ENCODE results near the gene SMU1. TPM values are rescaled to one million over a fixed set of nuclear protein-coding genes. Genes with fewer than 3 reads are reported as not detected.

Gene SMU1
- total RNA-seq, 4 donors from 2014 or later = 7.2 to 14.6 (median 10.4) TPM

GRCh38 chr9:33111631-33112030, 35.2 kb upstream of the SMU1 start:
- intact Hi-C loops (cut with DNase I; ENCODE audit: low total_unique reads) = no loop called here

DNA sequence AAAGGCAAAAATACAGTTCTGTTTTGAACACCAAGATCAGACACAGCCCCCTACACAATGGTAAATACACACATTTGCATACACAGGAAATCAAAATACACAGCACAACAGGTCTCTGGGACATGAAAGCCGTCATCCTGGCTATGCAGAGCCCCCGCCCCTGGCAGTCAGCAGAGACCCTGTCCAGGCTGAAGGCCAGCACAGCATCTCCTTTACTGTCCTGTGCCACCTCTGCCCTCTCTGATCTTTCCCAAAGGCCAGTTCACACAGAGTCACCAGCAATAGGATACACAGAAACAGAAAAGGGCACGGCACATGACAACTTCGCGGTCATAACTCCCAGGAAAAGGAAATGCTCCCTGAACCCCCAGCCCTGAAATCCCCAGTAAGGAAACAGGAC, 34.2 kb upstream of the SMU1 start:
- WGBS, 2 donors (ENCODE audit: low coverage in 1 of 2) = 80 to 95% methylated on average over 1 to 5 of the region's 5 CpGs
- intact Hi-C loops (cut with DNase I; ENCODE audit: low total_unique reads) (no loop called here), in situ Hi-C loops (cut with MboI; ENCODE audit: low pct_ligation_motif_present in 1 of 4, low pct_unique_long_range_greater_than_20kb in 1 of 4, low sequenced_read_pairs in 3 of 4) (no loop called here)
- peaks cover 0 to 21% (median 3%) of the 10 kb centered on the region in 4 donors for H3K36me3 ChIP-seq
- H3K27ac ChIP-seq = no peak overlapping the region
- no peak for DNase-seq
- H3K4me1 ChIP-seq = no peaks in the 10 kb centered on the region
- TF ChIP-seq POLR2AphosphoS5 (IDR thresholded peaks at IDR 0.05) (no peak), POLR2A (IDR thresholded peaks at IDR 0.05) (no peak), EP300 (IDR thresholded peaks at IDR 0.05; ENCODE audit: low read depth) (no peak)
- TF ChIP-seq, protein P1, sequence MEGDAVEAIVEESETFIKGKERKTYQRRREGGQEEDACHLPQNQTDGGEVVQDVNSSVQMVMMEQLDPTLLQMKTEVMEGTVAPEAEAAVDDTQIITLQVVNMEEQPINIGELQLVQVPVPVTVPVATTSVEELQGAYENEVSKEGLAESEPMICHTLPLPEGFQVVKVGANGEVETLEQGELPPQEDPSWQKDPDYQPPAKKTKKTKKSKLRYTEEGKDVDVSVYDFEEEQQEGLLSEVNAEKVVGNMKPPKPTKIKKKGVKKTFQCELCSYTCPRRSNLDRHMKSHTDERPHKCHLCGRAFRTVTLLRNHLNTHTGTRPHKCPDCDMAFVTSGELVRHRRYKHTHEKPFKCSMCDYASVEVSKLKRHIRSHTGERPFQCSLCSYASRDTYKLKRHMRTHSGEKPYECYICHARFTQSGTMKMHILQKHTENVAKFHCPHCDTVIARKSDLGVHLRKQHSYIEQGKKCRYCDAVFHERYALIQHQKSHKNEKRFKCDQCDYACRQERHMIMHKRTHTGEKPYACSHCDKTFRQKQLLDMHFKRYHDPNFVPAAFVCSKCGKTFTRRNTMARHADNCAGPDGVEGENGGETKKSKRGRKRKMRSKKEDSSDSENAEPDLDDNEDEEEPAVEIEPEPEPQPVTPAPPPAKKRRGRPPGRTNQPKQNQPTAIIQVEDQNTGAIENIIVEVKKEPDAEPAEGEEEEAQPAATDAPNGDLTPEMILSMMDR (IDR thresholded peaks at IDR 0.05) = no peak
- no peak overlapping the region for H3K4me3 ChIP-seq
- H3K9me3 ChIP-seq = no peaks in the 10 kb centered on the region
- no peaks in the 10 kb centered on the region for H3K27me3 ChIP-seq

More at GRCh38 chr9:33111631-33112030, 35.2 kb upstream of the SMU1 start:
- H3K4me1 ChIP-seq = no peaks in the 10 kb centered on the region
- TF ChIP-seq POLR2A (IDR thresholded peaks at IDR 0.05) (no peak), EP300 (IDR thresholded peaks at IDR 0.05; ENCODE audit: low read depth) (no peak), POLR2AphosphoS5 (IDR thresholded peaks at IDR 0.05) (no peak)
- TF ChIP-seq, protein P1 (IDR thresholded peaks at IDR 0.05) = no peak
- no peak for DNase-seq
- H3K4me3 ChIP-seq = no peak overlapping the region
- no peaks in the 10 kb centered on the region for H3K9me3 ChIP-seq
- H3K27ac ChIP-seq = no peak overlapping the region
- in situ Hi-C loops (cut with MboI; ENCODE audit: low pct_ligation_motif_present in 1 of 4, low pct_unique_long_range_greater_than_20kb in 1 of 4, low sequenced_read_pairs in 3 of 4) = no loop called here
- H3K36me3 ChIP-seq = peaks cover 0 to 21% (median 3%) of the 10 kb centered on the region in 4 donors
- no peaks in the 10 kb centered on the region for H3K27me3 ChIP-seq
- WGBS, 2 donors (ENCODE audit: low coverage in 1 of 2) = 94 to 100% methylated on average over 2 to 5 of the region's 5 CpGs

- DNase-seq = no peak
- Histone ChIP-seq H3K4me1 (no peaks in the 10 kb centered on the region), H3K27ac (no peak overlapping the region), H3K4me3 (no peak overlapping the region), H3K27me3 (no peaks in the 10 kb centered on the region), H3K9me3 (no peaks in the 10 kb centered on the region), H3K36me3 (peaks cover 0 to 21% (median 3%) of the 10 kb centered on the region in 4 donors)
- 73 to 75% methylated on average over 1 of the region's 1 CpG for WGBS, 2 donors (ENCODE audit: low coverage in 1 of 2)
- in situ Hi-C loops (cut with MboI; ENCODE audit: low pct_ligation_motif_present in 1 of 4, low pct_unique_long_range_greater_than_20kb in 1 of 4, low sequenced_read_pairs in 3 of 4) = no loop called here
- TF ChIP-seq POLR2A (IDR thresholded peaks at IDR 0.05) (no peak), EP300 (IDR thresholded peaks at IDR 0.05; ENCODE audit: low read depth) (no peak), POLR2AphosphoS5 (IDR thresholded peaks at IDR 0.05) (no peak)
- TF ChIP-seq, protein P1 (IDR thresholded peaks at IDR 0.05) = no peak
- intact Hi-C loops (cut with DNase I; ENCODE audit: low total_unique reads) = no loop called here
Observed at GRCh38 chr9:33109850-33110595, 33.5 kb upstream of the SMU1 start.

DNA sequence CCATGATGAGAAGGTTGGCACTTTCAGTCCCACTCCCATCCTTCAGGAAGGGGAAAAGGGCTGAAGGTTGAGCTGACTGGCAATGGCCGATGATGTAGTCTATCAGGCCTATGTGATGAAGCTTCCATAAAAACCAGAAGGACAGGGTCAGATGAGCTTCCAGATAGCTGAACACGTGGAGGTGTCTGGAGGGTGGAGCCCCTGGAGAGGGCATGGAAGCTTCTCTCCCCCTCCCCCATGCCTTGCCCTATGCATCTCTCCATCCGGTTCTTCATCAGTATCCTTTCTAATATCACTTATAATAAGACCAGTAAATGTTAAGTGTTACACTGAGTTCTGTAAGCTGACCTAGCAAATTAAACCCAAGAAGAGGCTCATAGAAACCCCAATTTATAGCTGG, 32.6 kb upstream of the SMU1 start:
- intact Hi-C loops (cut with DNase I; ENCODE audit: low total_unique reads) (no loop called here), in situ Hi-C loops (cut with MboI; ENCODE audit: low pct_ligation_motif_present in 1 of 4, low pct_unique_long_range_greater_than_20kb in 1 of 4, low sequenced_read_pairs in 3 of 4) (no loop called here)
- TF ChIP-seq POLR2A (IDR thresholded peaks at IDR 0.05) = no peak
- TF ChIP-seq, protein P1 (IDR thresholded peaks at IDR 0.05) = no peak
- no peak for TF ChIP-seq EP300 (IDR thresholded peaks at IDR 0.05; ENCODE audit: low read depth)
- no peak for TF ChIP-seq POLR2AphosphoS5 (IDR thresholded peaks at IDR 0.05)
- Histone ChIP-seq H3K4me1 (no peaks in the 10 kb centered on the region), H3K36me3 (peaks cover 0 to 21% (median 3%) of the 10 kb centered on the region in 4 donors), H3K27me3 (no peaks in the 10 kb centered on the region), H3K27ac (no peak overlapping the region), H3K9me3 (no peaks in the 10 kb centered on the region), H3K4me3 (no peak overlapping the region)
- no peak for DNase-seq
- WGBS, 2 donors (ENCODE audit: low coverage in 1 of 2) = 72% methylated on average over 3 of the region's 3 CpGs; no CpG with 5 or more reads in 1 of the 2 donors
